NCI-H2171 treated with DMSO at 0.1 percent for 48 hours (cell line): Measurements from ENCODE around the gene TENT4B.
"Not testable (repeated sequence)": the region's sequence is repeated elsewhere in the genome, so short reads cannot be mapped to it uniquely, and the experiment has no call there.

ENCODE experiments used
- DNase-seq: peaks from one replicate; lab custom pipeline; 2025; lab: John Stamatoyannopoulos, UW

TENT4B gene

GRCh38 chr16:50234771-50235556 lies 81.9 kb downstream of the TENT4B start:
- no peak for DNase-seq

- no peak for DNase-seq
These were observed 82.5 kb downstream of the TENT4B start for GRCh38 chr16:50235581-50235980.

GRCh38 chr16:50238314-50238713 lies 85.2 kb downstream of the TENT4B start:
- no peak for DNase-seq

- peak; percentile 77 for DNase-seq
These were observed 85.8 kb downstream of the TENT4B start for GRCh38 chr16:50238868-50239301.

GRCh38 chr16:50243024-50243423 lies 89.9 kb downstream of the TENT4B start:
- not testable (repeated sequence) for DNase-seq

GRCh38 chr16:50244140-50244503 lies 91.0 kb downstream of the TENT4B start:
- no peak for DNase-seq

GRCh38 chr16:50244504-50245416 lies 91.7 kb downstream of the TENT4B start:
- peak; percentile 73 for DNase-seq

- peak; percentile 58 for DNase-seq
These were observed 92.6 kb downstream of the TENT4B start for GRCh38 chr16:50245417-50246298.

GRCh38 chr16:50246299-50247122 lies 93.4 kb downstream of the TENT4B start:
- DNase-seq, result peak; percentile 59

GRCh38 chr16:50247123-50247905 lies 94.2 kb downstream of the TENT4B start:
- DNase-seq, result no peak

- no peak for DNase-seq
These were observed 95.0 kb downstream of the TENT4B start for GRCh38 chr16:50247906-50248608.

- no peak for DNase-seq
These were observed 95.7 kb downstream of the TENT4B start for GRCh38 chr16:50248845-50249244.

- no peak for DNase-seq
These were observed 98.4 kb downstream of the TENT4B start for GRCh38 chr16:50251375-50252081.

GRCh38 chr16:50252082-50252611 lies 99.0 kb downstream of the TENT4B start:
- no peak for DNase-seq

- no peak for DNase-seq
These were observed 99.9 kb downstream of the TENT4B start for GRCh38 chr16:50252874-50253513.

GRCh38 chr16:50253514-50253910 lies 100.4 kb downstream of the TENT4B start:
- no peak for DNase-seq

GRCh38 chr16:50254072-50254471 lies 101.0 kb downstream of the TENT4B start:
- no peak for DNase-seq

GRCh38 chr16:50255538-50255937 lies 102.4 kb downstream of the TENT4B start:
- DNase-seq, result no peak
